ENCODE measurements around the gene TRIM60.

TRIM60 gene

GRCh38 chr4:165010487-165010886 lies 21.3 kb upstream of the TRIM60 start:
- Histone ChIP-seq H3K18ac (ENCODE audit: low read length) (no peak overlapping the region), H2BK5ac (ENCODE audit: low read depth, low read length, poor library complexity) (no peak overlapping the region), H2BK12ac (ENCODE audit: low read length) (no peak overlapping the region), H2BK120ac (ENCODE audit: insufficient read depth, low read length, poor library complexity) (no peak overlapping the region), H3K4me1 (ENCODE audit: control insufficient read depth in 1 of 2, insufficient read depth in 2 of 2, low read length in 2 of 2) (no peaks in the 10 kb centered on the region), H3K9ac (ENCODE audit: low read length) (no peak overlapping the region), H4K91ac (ENCODE audit: low read depth, low read length) (no peak overlapping the region), H3K36me3 (ENCODE audit: control insufficient read depth in 1 of 2, insufficient read depth in 2 of 2, low read length in 2 of 2) (no peaks in the 10 kb centered on the region), H2AK5ac (ENCODE audit: low read length) (no peak overlapping the region), H4K8ac (ENCODE audit: low read depth, low read length) (no peak overlapping the region), H3K27ac (ENCODE audit: low read depth, low read length) (no peak overlapping the region), H3K79me1 (ENCODE audit: low read length) (no peaks in the 10 kb centered on the region), H3K27me3 (ENCODE audit: insufficient read depth, low read length) (no peaks in the 10 kb centered on the region), H3K14ac (ENCODE audit: low read length) (no peak overlapping the region), H4K12ac (ENCODE audit: low read depth, low read length) (no peak overlapping the region), H3K23ac (ENCODE audit: low read length) (no peak overlapping the region), H3K9me3 (ENCODE audit: insufficient read depth, low read depth, low read length) (no peaks in the 10 kb centered on the region), H3K4me2 (ENCODE audit: low read length) (no peak overlapping the region), H3K4ac (ENCODE audit: low read depth, low read length) (no peak overlapping the region), H3K4me3 (ENCODE audit: low read depth, low read length) (no peak overlapping the region), H2AFZ (ENCODE audit: insufficient read depth, low read length, poor library complexity) (no peak overlapping the region), H3K79me2 (ENCODE audit: control insufficient read depth, insufficient read depth, low read length, poor library complexity) (no peaks in the 10 kb centered on the region)
- no CpG with 5 or more reads among the region's 2 CpGs for WGBS (ENCODE audit: extremely low coverage, insufficient coverage, insufficient read length)
- DNase-seq: no peak

GRCh38 chr4:165010991-165011390 lies 20.8 kb upstream of the TRIM60 start:
- Histone ChIP-seq H3K4me1 (ENCODE audit: control insufficient read depth in 1 of 2, insufficient read depth in 2 of 2, low read length in 2 of 2) (no peaks in the 10 kb centered on the region), H3K4ac (ENCODE audit: low read depth, low read length) (no peak overlapping the region), H3K9ac (ENCODE audit: low read length) (no peak overlapping the region), H3K36me3 (ENCODE audit: control insufficient read depth in 1 of 2, insufficient read depth in 2 of 2, low read length in 2 of 2) (no peaks in the 10 kb centered on the region), H3K79me2 (ENCODE audit: control insufficient read depth, insufficient read depth, low read length, poor library complexity) (no peaks in the 10 kb centered on the region), H3K18ac (ENCODE audit: low read length) (no peak overlapping the region), H3K27me3 (ENCODE audit: insufficient read depth, low read length) (no peaks in the 10 kb centered on the region), H3K4me2 (ENCODE audit: low read length) (no peak overlapping the region), H2AFZ (ENCODE audit: insufficient read depth, low read length, poor library complexity) (no peak overlapping the region), H2AK5ac (ENCODE audit: low read length) (no peak overlapping the region), H4K91ac (ENCODE audit: low read depth, low read length) (no peak overlapping the region), H3K9me3 (ENCODE audit: insufficient read depth, low read depth, low read length) (no peaks in the 10 kb centered on the region), H2BK12ac (ENCODE audit: low read length) (no peak overlapping the region), H4K12ac (ENCODE audit: low read depth, low read length) (no peak overlapping the region), H2BK120ac (ENCODE audit: insufficient read depth, low read length, poor library complexity) (no peak overlapping the region), H3K79me1 (ENCODE audit: low read length) (no peaks in the 10 kb centered on the region), H4K8ac (ENCODE audit: low read depth, low read length) (no peak overlapping the region), H3K4me3 (ENCODE audit: low read depth, low read length) (no peak overlapping the region), H3K14ac (ENCODE audit: low read length) (no peak overlapping the region), H3K27ac (ENCODE audit: low read depth, low read length) (no peak overlapping the region), H3K23ac (ENCODE audit: low read length) (no peak overlapping the region), H2BK5ac (ENCODE audit: low read depth, low read length, poor library complexity) (no peak overlapping the region)
- no peak for DNase-seq
- no CpG with 5 or more reads among the region's 8 CpGs for WGBS (ENCODE audit: extremely low coverage, insufficient coverage, insufficient read length)

GRCh38 chr4:165011403-165011802 lies 20.4 kb upstream of the TRIM60 start:
- Histone ChIP-seq H2AFZ (ENCODE audit: insufficient read depth, low read length, poor library complexity) (no peak overlapping the region), H3K27ac (ENCODE audit: low read depth, low read length) (no peak overlapping the region), H3K4me1 (ENCODE audit: control insufficient read depth in 1 of 2, insufficient read depth in 2 of 2, low read length in 2 of 2) (no peaks in the 10 kb centered on the region), H3K18ac (ENCODE audit: low read length) (no peak overlapping the region), H3K9me3 (ENCODE audit: insufficient read depth, low read depth, low read length) (no peaks in the 10 kb centered on the region), H2AK5ac (ENCODE audit: low read length) (no peak overlapping the region), H3K79me1 (ENCODE audit: low read length) (no peaks in the 10 kb centered on the region), H3K4me3 (ENCODE audit: low read depth, low read length) (no peak overlapping the region), H2BK12ac (ENCODE audit: low read length) (no peak overlapping the region), H3K4ac (ENCODE audit: low read depth, low read length) (no peak overlapping the region), H2BK120ac (ENCODE audit: insufficient read depth, low read length, poor library complexity) (no peak overlapping the region), H4K91ac (ENCODE audit: low read depth, low read length) (no peak overlapping the region), H3K27me3 (ENCODE audit: insufficient read depth, low read length) (no peaks in the 10 kb centered on the region), H3K36me3 (ENCODE audit: control insufficient read depth in 1 of 2, insufficient read depth in 2 of 2, low read length in 2 of 2) (no peaks in the 10 kb centered on the region), H3K79me2 (ENCODE audit: control insufficient read depth, insufficient read depth, low read length, poor library complexity) (no peaks in the 10 kb centered on the region), H4K12ac (ENCODE audit: low read depth, low read length) (no peak overlapping the region), H3K9ac (ENCODE audit: low read length) (no peak overlapping the region), H2BK5ac (ENCODE audit: low read depth, low read length, poor library complexity) (no peak overlapping the region), H4K8ac (ENCODE audit: low read depth, low read length) (no peak overlapping the region), H3K14ac (ENCODE audit: low read length) (no peak overlapping the region), H3K4me2 (ENCODE audit: low read length) (no peak overlapping the region), H3K23ac (ENCODE audit: low read length) (no peak overlapping the region)
- no CpG with 5 or more reads among the region's 5 CpGs for WGBS (ENCODE audit: extremely low coverage, insufficient coverage, insufficient read length)
- DNase-seq: peak; percentile 57 to 76

- H3K9ac ChIP-seq (ENCODE audit: low read length): no peak overlapping the region
- H4K12ac ChIP-seq (ENCODE audit: low read depth, low read length): no peak overlapping the region
- H3K4me1 ChIP-seq (ENCODE audit: control insufficient read depth in 1 of 2, insufficient read depth in 2 of 2, low read length in 2 of 2): no peaks in the 10 kb centered on the region
- no peak overlapping the region for H3K14ac ChIP-seq (ENCODE audit: low read length)
- H2AK5ac ChIP-seq (ENCODE audit: low read length): no peak overlapping the region
- no peak for DNase-seq
- H3K79me1 ChIP-seq (ENCODE audit: low read length): no peaks in the 10 kb centered on the region
- no peaks in the 10 kb centered on the region for H3K27me3 ChIP-seq (ENCODE audit: insufficient read depth, low read length)
- no peak overlapping the region for H3K18ac ChIP-seq (ENCODE audit: low read length)
- H3K4me3 ChIP-seq (ENCODE audit: low read depth, low read length): no peak overlapping the region
- no peak overlapping the region for H2BK12ac ChIP-seq (ENCODE audit: low read length)
- no peak overlapping the region for H2AFZ ChIP-seq (ENCODE audit: insufficient read depth, low read length, poor library complexity)
- no peak overlapping the region for H3K27ac ChIP-seq (ENCODE audit: low read depth, low read length)
- H4K8ac ChIP-seq (ENCODE audit: low read depth, low read length): no peak overlapping the region
- no peaks in the 10 kb centered on the region for H3K79me2 ChIP-seq (ENCODE audit: control insufficient read depth, insufficient read depth, low read length, poor library complexity)
- H3K4ac ChIP-seq (ENCODE audit: low read depth, low read length): no peak overlapping the region
- no peak overlapping the region for H4K91ac ChIP-seq (ENCODE audit: low read depth, low read length)
- no peak overlapping the region for H3K23ac ChIP-seq (ENCODE audit: low read length)
- no peaks in the 10 kb centered on the region for H3K9me3 ChIP-seq (ENCODE audit: insufficient read depth, low read depth, low read length)
- H3K36me3 ChIP-seq (ENCODE audit: control insufficient read depth in 1 of 2, insufficient read depth in 2 of 2, low read length in 2 of 2): no peaks in the 10 kb centered on the region
- H2BK5ac ChIP-seq (ENCODE audit: low read depth, low read length, poor library complexity): no peak overlapping the region
- H2BK120ac ChIP-seq (ENCODE audit: insufficient read depth, low read length, poor library complexity): no peak overlapping the region
- H3K4me2 ChIP-seq (ENCODE audit: low read length): no peak overlapping the region
These were observed 18.1 kb upstream of the TRIM60 start for GRCh38 chr4:165013691-165014090.
